Myocyte (in vitro differentiated cells): Measurements from ENCODE around the gene CMIP. TPM values are rescaled to one million over a fixed set of nuclear protein-coding genes. Genes with fewer than 3 reads are reported as not detected.

ENCODE experiments used
- DNase-seq: peaks from one replicate; pipeline ENCODE4 v3.0.0-alpha.2; 2012; ENCODE audit warnings: low read depth
- total RNA-seq: library from RNA; depleted of rRNA; stranded (reverse); fragments of >200 nt; gene quantifications from 2 replicates; pipeline ENCODE4 v1.2.3, GENCODE V29; 2014

Gene CMIP
- total RNA-seq, 1 donor from 2014 or later, result 13.5 TPM

DNA sequence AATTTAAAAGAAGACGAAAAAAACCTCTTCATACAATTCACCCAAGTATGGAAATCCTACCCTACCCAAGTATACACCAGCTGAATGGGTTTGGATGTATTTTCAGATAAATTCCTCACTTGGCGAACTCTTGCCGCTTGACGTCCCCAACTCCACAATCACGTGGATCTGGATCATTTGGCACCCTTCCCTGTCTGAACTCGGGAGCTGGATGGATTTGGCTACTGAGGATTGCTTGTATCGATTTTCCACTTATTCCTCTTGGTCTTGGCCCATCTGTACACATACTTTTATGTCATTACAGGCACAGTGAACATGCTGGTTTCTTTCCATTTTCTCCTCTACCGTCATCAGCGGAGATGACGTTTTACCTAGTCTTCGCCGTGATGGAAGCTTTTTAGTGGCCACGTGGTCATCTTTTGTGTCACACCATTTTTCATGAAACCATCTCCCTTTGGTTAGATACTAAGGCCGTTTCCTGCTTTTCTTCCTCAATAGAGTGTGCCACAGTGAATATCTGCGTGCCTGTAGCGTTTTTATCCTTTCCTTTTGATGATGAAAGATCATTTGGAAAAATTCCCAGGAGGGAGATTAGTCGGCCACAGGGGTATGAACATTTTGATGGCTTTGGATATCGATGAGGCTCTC is 47.1 kb downstream of the CMIP start:
- DNase-seq, result no peak

DNA sequence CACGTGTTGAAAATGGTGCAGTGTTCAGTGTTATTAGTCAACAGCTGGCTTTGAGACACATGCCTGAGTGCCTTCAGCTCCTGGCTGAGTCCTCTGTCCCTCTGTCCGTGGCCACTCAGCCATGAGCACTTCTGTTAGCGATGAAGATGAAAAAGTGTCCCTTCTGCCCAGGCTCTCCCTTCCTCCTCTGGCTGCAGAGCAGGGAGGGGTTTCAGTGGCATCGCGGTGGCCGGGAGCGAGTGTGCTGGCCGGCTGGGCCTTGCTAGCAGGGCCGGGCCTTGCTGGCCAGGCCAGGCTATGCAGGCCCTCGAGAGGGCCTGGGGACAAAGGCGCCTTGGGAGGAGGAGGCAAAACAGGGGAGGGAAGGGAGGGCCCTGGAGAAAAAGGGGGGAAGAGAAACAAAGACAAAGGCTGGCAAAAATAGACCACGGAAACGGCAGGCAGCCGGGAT is 47.7 kb downstream of the CMIP start:
- DNase-seq, result no peak

DNA sequence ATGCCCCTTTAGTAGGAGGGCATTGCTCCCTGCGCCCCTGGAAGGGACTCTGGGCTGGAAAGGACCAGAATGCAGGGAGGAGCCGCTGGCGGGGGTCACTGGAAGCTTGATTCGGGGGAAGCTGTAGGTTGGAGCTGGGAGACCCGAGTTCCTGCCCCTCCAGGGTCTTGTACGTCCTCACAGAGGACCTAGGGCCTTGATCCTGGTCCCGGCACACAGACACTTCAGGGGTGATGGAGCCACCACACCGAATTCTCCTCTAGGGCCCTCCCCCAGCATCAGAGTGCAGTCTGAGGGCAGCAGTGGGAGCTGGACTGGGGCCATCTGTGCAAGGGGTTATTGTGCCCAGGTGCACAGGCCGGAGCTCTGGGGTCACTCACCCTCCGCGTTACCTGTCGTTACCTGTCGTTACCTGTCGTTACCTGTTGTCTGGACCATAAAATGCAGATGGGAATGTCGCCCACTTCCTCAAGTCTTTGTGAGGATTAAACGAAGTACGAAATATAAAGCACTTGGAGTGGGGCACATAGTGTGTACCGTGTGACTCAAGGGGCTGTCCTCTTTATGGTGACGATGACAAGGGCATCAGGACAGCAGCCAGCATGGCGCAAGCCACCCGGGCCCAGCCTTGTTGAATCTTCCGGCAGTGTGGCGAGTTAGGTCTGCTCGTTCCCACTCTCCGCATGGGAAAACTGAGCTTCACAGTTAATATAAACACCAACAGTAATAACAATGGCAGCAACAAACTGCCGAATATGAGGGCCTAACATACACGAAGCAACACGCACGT is 48.6 kb downstream of the CMIP start:
- DNase-seq, result no peak

DNA sequence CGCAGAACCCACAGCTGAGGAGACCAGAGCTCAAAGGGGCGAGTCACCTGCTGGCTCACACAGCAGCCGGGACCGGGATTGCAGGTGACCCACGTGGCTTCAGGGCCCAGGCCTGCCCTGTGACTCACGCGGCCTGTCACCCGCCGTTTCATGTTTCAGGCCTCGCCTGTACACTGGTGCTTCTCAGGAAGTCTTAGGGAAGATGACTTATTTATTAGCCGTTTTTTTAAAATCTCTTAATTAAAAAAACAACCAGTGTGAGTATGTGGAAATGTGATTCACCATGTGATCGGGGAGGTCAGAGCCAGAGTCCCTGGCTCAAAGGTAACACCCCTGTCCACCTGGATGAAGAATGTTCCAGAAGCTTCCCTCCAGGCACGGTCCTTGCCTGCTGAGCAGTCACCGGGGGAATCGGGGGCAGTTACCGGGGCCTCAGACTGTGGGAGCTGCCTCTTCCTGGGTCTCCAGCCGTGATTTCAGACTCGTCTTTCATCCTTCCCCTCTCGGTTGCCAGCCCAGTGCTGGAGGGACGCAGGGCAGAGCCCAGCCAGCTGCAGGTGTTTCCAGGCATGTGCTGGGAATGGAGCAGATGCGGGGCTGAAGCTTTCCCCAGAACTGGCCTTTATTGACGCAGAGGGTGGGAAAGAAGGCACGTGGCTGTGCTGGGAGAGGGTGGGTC is 49.3 kb downstream of the CMIP start:
- peak; percentile 53 for DNase-seq

DNA sequence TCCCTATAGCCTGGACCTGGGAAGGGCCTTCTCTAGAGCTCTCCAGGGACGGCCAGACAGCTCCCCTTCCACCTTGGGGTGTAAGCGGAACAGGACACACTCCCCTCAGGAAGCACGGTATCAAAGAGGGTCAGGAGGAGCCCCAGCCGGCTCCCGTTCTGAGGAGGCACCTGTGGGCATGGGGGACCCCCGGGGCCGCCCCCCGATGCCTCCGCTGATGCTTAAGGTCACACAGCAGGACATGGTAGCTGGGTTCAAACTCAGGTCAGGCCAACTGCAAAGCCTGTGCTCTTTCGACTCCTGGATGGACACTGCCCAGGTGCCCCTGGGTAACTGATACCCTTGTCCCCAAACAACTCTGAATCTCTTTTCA is 49.8 kb downstream of the CMIP start:
- DNase-seq, result no peak

DNA sequence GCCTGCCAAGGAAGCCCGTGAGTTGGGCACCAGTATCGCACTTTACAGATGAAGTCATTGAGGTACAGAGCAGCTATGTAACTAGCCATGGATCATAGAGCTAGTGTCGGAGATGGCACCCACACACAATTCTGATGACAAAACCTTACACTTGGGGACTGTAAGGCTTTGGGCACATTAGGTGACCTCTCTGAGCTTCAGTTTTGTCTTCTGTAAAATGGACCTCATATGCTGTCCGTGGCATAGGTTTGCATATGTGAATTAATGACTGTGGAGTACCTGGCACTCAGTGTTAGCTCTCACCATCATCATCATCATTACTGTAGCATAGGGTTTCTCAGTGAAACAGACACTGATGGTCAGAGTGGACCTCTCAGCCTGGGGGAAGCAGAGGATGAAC is 50.3 kb downstream of the CMIP start:
- DNase-seq, result no peak

DNA sequence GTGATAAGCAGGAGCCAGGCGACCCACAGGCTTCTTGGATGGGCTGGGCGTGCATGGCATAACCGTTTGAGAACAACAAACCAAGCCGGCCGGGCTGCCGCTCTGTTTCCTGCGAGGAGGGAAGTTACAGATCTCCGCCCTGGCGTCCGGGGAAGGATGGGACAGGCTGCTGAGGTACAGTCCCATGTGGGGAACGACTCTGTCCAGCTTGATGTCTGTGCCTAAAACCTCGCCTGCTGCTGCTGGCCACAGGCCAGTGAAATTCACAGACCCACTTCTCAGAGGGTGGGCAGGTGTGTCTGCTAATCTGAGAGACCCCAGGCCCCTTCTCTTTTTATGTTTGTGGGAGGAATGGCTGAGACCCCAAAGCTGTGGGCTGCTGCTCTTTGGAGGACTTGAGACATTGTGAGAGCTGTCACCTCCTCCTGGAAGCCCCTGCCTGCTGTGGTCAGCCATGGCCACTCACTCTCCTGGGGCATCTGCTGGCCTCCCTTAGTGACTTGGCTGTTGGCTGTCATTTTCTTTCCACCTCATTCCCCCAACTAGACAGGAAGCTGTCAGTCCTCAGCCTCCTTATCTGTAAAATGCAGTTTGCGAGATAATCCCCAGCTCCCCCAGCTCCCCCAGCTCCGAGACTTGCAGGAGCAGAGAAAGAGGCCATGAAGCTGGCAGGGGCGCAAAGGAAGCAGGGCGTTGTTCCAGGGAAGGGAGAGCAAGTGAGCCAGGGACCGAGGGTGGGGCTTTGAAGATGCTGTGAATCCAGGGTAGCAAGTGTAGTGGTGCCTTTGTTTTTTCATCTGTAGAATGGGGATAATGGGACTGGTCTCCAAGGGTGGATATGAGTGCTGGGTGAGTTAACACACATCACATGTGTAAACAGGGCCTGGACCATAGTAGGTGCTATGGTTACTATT is 51.0 kb downstream of the CMIP start:
- DNase-seq, result no peak

DNA sequence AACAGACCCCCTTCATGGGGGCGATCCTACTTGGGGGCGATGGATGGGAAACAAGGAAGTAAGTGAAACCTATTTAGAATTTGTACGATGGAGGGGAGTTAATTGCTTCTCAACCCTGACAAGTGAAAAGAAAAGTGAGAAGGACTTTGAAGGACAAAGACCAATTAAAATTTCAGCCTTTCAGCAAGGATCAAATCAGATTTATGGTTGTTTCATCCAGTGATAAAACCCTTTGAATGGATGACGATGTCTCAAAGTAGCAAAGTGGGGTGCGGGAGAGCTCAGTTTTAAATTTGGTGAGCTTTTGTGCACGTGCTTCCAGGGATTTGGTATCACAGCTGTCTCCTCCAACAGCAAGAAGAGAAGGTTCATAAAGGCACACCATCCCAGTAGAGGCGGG is 51.7 kb downstream of the CMIP start:
- no peak for DNase-seq

DNA sequence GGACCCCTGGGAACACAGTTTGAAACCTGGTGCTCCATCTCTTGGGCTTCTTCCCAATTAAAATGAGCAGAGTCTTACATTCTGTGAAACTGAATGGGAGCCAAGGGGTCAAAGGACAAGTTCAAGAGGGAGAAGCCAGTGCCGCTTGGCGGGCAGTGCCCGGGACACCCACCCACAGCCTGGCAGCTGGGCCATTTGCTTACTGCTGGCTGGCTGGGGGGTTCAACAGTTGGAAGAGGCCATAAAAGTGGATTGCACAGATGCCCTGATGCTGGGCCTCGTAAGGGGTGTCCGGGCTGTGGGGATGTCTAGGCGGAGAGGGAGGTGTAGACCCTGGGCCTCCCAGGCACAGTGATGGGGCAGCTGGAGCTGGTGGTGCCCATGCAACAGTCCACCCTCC is 52.1 kb downstream of the CMIP start:
- no peak for DNase-seq

DNA sequence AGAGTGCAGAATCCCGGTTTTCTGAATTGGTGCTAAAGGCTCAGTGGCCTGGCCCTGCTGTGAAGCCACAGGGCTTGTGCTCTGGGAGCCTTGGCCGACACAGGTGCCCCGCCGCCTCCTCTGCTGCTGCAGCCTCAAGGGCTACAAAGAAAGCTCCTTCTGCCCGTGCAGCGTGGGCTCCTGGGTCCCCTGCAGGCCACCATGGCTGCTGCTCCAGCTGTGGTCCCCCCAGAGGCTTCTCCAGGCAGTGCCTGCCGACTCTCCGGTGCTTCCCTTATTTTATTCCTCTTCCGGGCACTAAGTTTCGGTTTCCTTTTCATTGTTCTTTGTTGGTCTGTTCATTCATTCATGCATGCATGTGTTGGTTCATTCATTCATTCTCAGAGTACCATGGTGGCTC is 53.1 kb downstream of the CMIP start:
- no peak for DNase-seq

DNA sequence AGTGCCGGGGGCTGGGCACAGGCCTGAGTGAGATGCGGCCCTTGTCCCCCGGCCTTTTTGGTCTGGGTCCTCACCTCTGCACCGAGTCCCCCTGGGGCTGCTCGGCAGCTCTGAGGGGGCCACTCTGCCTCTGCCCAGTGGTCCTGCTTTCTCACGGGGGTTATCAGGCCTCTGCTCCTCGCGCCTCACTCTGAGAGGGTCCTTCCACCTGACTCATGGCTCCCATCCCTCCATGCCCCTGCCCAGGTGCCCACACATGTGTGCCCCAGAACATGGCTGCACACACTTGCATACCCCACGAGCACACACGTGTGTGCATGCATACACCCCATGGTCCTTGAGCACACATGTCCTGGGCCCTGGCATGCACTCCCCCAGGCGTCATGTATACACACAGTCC is 53.7 kb downstream of the CMIP start:
- no peak for DNase-seq

DNA sequence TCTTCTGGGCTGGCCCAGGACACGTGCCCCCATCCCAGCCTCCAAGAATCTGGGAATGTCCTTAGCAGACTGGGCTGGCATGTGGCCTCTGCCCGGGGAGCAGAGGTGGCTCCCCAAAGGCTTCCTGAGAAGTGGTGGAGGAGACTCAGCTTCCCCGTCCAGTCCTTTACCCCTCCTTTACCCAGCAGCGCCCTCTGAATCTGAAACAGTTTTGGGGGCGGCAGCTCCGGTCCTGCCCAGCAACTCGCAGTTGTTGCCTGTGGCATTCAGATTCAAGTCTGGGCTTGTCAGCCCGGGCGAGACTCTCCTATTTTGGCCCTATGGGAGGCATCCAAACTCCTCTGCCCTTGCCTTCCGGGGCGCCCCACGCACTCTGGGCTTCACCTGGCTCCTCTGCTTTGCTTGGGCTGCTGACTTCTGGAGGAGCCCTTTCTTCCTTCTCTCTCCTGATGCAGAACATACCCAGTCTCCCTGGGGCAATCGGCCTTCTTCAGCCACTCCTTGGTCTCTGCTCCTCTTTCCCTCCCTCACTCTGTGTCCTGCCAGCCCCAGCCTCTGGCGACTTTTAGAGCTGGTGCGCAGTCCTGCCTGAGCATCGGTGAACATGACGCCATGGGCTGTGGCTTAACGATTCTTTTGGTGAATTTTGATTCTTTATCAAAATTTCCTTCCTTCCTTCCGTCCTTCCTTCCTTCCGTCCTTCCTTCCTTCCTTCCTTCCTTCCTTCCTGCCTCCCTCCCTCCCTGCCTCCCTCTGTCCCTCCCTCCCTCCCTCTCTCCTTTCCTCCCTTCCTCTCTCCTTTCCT is 55.2 kb downstream of the CMIP start:
- no peak for DNase-seq

DNA sequence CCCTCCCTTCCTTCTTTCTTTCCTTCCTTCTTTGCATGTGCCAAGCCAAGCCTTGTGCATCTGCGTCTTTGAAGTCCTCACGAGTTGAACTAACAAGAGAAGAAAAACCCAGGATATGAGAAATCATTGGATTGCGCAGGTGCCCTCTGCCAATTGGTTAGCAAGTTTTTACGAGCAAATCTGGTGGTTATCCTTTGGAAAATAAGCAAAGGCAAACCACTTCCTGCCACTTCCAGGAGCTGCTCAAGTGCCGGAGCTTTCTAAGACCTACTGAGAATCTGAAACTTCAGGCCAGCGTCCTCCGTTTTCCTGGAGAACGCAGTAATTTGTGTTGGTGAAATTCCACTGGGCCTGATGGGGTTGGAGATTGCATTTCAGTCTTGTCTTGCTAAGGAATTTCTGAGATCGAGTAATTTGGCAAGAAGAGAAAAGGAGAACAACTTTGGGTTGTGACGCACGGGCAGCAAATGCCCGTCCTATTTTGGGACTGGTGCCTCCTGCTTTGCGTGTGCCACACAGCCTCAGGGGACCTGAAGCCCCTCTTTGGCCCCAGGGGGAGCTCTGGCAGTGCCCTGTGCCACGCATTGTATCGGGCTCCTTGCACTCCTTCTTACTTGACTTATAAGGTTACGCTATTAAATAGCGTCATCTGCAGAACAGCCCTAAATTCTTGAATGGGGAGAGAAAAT is 56.4 kb downstream of the CMIP start:
- no peak for DNase-seq

DNA sequence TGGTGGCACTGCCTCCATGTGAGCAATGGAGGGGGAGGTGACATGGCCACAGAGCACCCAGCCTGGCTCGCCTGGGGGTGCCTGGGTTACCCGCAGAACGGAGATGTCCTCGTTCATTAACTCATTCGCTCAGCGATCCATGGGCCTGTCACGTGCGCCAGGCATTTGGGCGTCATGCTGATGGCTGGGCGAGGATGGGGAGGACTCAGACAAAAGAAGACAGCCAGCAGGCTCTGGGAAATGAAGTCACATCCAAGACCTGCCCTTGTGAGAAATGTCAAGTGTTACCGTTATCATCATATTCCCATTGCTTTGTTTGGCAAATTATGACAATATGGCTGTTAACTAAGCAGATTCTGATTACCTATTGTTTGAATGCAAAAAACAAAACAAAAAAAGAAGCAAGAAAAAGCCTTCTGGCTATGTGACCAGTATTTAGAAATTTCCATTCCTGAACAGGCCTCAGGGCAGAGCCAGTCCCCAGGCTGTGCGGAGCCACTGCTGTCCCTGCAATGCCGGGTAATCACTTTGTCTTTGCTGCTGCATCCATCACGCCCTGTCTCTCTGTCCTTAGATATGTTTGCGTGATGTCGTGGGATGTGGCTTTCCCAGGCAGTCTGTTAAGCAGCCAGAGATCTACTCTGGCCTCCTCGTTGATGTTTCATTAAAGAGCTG is 57.9 kb downstream of the CMIP start:
- DNase-seq, result no peak

DNA sequence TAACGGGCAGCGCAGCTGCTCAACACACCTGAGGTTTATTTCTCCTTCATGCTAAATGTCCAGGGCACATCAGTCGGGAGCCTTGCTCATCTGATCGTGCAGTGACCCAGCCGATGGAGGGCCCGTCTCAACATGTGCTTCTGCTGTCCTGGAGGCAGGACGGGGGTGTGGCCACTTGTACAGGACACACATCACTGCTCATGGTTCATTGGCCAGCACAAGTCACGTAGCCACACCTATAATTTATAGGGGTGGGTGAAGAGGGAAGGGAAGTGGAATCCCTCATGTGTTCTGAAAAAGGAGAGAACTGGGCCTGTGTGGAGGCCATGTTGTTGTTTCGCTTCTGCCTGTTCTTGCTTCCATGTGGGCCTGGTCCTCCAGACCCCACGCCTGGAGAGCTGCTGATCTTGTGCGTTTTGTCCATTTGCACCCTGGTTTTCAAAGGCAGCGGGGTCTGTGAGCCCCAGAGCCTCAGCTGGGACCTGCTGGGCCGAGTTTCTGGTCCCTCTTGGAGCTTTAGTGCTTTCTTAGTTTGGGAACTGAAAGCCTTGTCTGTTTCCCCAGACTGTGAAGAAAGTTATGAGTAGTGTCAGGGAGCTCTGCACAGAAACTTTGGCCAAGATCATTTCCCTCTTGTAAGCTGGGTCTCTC is 60.5 kb downstream of the CMIP start:
- no peak for DNase-seq

DNA sequence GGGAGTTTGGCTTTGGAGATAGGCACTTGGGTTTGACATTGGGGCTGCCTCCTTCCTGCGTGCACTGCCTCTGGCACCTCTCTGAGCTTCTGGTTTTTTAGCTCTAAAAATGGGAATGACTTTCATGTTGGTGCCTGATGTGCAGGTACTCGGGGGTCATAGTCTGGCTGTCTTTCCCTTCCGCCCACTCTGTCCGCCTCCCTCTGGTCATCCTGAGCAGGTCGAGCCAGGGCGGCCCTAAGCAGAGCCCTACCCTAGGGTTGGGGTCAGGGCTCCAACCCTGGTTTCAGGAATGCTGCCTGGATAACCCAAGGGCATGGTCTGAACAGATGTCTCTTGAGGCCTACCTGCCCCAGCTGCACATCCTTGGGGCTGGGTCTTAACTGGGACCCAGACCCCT is 64.8 kb downstream of the CMIP start:
- no peak for DNase-seq

DNA sequence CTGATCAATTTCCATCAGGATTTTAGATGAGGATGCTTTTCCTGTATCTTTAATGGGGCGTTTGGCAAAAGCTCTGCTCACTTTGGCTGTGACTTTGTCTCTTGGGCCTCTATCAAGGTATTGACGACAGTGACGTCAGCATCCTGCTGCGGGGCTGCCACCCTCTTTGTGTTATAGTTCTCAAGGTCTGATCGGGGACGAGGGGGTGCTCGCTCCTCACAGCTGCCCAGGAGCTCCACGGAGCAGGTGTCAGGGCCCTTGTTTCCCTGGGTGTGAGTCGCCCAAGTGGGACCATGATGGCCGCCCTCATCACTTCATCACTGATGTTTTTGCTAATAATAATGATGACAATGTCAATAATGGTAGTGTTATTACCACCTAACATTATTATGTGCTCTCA is 65.4 kb downstream of the CMIP start:
- no peak for DNase-seq

DNA sequence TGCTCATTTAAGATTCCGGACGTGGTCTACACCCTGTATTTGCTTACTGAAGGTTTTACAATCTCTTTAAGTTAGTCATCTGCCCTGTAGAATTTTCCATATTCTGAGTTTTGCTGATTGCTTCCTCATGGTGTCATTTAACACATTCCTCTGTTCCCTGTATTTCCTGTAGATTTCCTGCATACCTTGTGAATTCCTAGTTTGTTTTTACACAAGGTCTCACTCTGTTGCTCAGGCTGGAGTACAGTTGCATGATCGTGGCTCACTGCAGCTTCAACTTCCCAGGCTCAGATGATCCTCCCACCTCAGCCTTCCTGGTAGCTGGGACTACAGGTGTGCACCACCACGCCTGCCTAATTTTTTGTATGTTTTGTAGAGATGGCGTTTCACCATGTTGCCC is 66.8 kb downstream of the CMIP start:
- DNase-seq, result no peak
